ENCODE results near the gene ATP1A4.
"Not testable (repeated sequence)": the region's sequence is repeated elsewhere in the genome, so short reads cannot be mapped to it uniquely, and the experiment has no call there.

Gene ATP1A4

GRCh38 chr1:160124705-160125478, 26.5 kb upstream of the ATP1A4 start:
- DNase-seq: no peak

DNA sequence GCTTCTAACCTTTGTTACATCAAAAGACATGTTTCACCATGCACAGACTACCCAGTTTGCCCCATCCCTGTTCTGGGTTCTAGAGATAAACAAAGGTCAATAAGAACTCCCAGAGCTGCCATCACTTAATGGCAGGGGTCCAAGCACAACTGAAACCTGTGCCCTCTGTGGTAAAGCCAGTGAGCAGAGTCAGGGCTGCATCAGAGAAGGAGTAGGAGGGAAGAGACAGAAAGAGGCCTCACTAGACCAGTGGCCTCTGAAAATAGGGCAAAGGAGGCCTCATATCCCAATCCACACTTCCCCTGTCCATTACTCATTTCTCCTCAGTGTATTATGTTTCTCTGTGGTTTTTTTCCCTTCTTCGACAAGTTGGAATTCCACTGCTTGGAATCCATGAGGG, 25.7 kb upstream of the ATP1A4 start:
- DNase-seq: no peak

DNA sequence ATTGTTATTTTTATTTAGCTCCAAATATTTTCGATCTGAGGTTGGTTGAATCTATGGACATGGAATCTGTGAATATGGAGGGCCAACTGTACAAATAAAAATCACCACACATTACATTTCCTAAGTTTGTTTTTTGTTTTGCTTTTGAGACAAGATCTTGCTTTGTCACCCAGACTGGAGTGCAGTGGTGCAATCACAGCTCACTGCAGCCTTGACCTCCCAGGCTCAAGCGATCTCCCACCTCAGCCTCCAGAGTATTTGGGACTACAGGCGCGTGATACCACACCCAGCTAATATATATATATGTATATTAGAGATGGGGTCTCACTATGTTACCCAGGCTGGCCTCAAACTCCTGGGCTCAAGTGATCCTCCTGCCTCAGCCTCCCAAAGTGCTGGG, 25.1 kb upstream of the ATP1A4 start:
- not testable (repeated sequence) for DNase-seq

DNA sequence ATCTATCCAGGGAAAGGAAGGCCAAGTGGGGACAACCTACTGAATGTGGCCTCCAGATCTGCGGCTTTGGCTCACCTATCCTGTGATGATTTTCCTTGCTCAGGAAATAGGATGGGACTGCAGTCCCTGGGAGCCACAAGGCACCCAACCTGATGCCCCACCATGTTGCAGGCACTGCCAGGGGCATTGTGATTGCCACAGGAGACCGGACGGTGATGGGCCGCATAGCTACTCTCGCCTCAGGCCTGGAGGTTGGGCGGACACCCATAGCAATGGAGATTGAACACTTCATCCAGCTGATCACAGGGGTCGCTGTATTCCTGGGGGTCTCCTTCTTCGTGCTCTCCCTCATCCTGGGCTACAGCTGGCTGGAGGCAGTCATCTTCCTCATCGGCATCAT, 24.0 kb upstream of the ATP1A4 start:
- no peak for DNase-seq

GRCh38 chr1:160127865-160128523, 23.4 kb upstream of the ATP1A4 start:
- DNase-seq: no peak

- no peak for DNase-seq
These were observed 22.8 kb upstream of the ATP1A4 start for GRCh38 chr1:160128636-160129035.

DNA sequence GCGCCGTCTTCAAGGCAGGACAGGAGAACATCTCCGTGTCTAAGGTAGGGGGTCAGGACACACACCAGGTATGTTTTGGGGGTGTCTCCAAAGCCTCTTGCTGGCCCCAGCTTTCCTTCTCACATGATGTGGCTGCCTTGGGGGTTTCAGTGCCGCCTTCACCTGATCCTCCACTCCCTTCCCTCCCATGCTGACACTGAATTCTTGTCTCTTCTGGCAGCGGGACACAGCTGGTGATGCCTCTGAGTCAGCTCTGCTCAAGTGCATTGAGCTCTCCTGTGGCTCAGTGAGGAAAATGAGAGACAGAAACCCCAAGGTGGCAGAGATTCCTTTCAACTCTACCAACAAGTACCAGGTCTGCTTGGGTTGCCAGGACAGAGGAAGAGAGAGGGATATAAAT, 22.4 kb upstream of the ATP1A4 start:
- DNase-seq: no peak

GRCh38 chr1:160129558-160129957, 21.8 kb upstream of the ATP1A4 start:
- no peak for DNase-seq

- no peak for DNase-seq
These were observed 21.4 kb upstream of the ATP1A4 start for GRCh38 chr1:160129966-160130365.

GRCh38 chr1:160130486-160130885, 20.9 kb upstream of the ATP1A4 start:
- no peak for DNase-seq

GRCh38 chr1:160130939-160131338, 20.5 kb upstream of the ATP1A4 start:
- DNase-seq: no peak

DNA sequence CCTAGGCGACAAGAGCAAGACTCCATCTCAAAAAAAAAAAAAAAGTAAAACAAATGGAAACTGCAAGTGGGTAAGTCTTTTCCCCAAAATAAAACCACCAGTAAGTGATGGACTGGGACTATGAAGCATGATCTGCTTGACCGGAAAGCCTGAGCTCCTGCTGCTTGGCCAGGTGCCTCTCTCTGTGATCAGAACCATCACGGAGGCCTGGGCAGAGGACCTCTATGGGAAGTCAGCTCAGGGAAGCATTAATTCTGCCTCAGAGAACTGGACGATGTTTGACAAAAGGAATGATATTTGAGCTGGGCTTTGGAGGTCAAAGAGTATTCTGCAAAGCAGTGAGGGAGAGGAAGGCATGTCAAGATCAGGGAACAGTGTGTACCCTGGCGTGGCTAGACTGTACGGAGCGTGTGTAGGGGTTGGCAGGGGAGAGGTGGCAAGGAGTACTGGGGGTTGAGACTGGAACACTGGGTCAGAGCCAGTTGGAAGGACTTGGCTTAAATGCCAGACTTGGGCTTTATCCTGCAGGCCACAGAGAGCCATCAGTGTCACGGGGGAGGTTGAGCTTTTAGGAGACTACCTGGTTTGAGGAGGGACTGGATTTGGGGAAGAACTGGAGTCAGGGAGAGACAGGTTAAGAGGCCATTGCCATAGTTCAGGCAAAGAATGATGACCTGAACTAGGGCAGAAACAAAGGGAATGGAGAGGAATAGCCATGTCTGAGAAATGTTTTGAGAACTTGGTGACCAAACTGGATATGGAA, 19.4 kb upstream of the ATP1A4 start:
- no peak for DNase-seq

GRCh38 chr1:160133990-160134770, 17.2 kb upstream of the ATP1A4 start:
- DNase-seq: no peak

DNA sequence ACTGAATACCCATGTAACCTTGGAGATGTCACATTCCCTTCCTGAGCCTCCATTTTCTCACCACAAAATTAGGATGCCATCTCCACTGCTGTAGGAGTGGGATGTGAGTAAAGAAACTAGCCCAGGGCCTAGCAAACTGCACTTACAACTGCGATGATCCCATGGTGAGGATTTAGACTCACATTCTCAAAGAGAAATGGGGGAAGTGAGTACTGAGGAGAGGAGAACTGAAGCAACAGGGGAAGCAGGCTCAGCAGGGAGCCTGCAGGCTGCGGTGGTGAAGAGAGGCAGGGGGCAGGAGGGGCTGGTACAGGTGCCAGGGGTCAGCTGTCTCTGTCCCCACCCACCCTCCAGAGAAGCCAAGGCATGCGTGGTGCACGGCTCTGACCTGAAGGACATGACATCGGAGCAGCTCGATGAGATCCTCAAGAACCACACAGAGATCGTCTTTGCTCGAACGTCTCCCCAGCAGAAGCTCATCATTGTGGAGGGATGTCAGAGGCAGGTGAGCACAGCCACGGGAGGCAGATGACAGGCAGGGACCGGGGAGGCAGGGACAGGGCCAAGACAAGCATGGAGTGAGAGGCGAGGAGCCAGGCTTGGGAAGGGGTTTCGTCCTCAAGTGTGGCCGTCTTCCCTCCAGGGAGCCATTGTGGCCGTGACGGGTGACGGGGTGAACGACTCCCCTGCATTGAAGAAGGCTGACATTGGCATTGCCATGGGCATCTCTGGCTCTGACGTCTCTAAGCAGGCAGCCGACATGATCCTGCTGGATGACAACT, 16.4 kb upstream of the ATP1A4 start:
- DNase-seq: no peak

- DNase-seq: no peak
These were observed 15.1 kb upstream of the ATP1A4 start for GRCh38 chr1:160136121-160136925.

DNA sequence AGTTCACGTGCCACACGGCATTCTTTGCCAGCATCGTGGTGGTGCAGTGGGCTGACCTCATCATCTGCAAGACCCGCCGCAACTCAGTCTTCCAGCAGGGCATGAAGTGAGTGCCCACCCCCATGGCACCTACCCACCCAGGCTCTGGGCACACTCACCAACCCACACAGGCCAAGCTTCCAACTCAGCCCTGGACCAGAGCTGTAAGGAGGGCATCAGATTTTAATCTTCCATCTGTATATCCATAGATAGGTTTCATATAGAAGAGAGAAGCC, 14.5 kb upstream of the ATP1A4 start:
- no peak for DNase-seq

DNA sequence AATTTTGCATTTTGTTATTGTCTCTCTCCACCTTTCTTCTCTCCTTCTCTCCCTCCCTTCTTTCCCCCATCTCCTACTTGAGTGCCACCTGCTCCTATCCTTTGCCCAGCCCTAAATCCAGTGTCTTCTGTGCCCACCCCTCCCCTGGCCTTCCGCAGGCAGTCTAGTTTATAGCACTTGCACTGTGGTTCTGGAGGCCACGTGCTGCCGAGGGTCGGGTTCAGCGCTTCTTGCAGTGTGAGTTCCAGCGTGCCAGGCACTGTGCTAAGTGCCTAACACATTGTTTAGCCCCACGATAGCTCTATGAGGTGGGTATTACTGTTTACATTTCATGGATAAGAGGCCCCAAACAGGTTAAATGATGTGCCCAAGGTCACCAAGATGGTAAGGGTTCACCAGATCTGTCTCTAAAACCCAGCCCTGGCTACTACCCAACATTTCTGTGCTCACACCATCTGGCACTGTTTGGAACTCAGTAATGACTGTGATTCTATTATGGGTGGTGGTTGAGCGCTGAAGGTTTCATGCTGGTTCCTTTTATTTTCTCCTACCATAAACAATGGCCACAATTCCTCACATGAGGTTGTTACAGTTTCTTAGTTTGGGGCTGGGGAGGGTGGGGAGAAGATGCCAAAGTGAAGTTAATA, 14.1 kb upstream of the ATP1A4 start:
- DNase-seq: no peak

DNA sequence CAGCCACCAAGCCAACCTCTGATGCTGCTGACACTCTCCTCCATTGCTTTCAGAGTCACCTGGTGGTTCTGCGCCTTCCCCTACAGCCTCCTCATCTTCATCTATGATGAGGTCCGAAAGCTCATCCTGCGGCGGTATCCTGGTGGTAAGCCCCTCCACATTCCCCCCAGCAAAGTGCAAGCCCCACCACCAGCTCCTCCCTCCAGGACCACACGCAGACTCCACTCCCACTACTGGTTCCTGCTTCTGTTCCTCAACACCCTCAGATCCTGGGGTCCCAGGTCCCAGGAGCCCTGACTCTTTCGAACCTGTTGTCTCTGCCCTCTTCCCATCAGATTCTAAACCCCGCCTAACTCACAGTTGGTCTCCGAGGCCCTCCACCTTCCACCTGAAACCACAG, 11.6 kb upstream of the ATP1A4 start:
- no peak for DNase-seq

- DNase-seq: no peak
These were observed 7.7 kb upstream of the ATP1A4 start for GRCh38 chr1:160143695-160144094.

GRCh38 chr1:160144921-160145320, 6.5 kb upstream of the ATP1A4 start:
- DNase-seq: no peak

DNA sequence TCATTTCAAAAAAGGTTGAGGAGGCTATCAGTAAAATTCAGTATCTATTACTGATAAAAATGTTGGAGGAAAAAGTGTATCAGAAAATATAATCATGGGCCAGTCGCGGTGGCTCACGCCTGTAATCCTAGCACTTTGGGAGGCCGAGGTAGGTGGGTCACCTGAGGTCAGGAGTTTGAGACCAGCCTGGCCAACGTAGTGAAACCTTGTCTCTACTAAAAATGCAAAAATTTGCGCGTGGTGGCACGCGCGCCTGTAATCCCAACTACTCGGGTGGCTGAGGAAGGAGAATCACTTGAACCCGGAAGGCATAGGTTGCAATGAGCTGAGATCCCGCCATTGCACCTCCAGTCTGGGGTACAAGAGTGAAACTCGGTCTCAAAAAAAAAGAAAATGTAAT, 5.3 kb upstream of the ATP1A4 start:
- DNase-seq: no peak

Data from effector CD8-positive, alpha-beta T cell (primary cell).